HEK293 (cell line): Measurements from ENCODE around the gene ZDHHC24.

Source experiments
- CTCF ChIA-PET: fragments of 350-600 bp; formaldehyde crosslinking; extraction: SDS; loops from one replicate; lab custom pipeline; 2021; ENCODE audit warnings: antibody characterized with exemption; lab: Yijun Ruan, JAX
- POLR2A ChIA-PET: fragments of 300-600 bp; formaldehyde crosslinking; extraction: SDS; loops from one replicate; lab custom pipeline; 2020; ENCODE audit warnings: antibody characterized with exemption, inconsistent platforms; lab: Yijun Ruan, JAX
- H3K27ac ChIP-seq: fragments of 200-500 bp; sonication (Bioruptor generic); 2 replicates; pipeline ENCODE4 v1.5.1; 2014; ENCODE audit warnings: low read depth, low read length, control low read depth, inconsistent platforms; ENCODE audit errors: extremely low read depth
- H3K36me3 ChIP-seq, 2 experiments: fragments of 200-500 bp in 1 of 2; sonication (Bioruptor generic) in 1 of 2; 1 replicate in 1 of 2; 2 replicates in 1 of 2; pipeline ENCODE4 v1.5.1; 2014 to 2017; ENCODE audit warnings: inconsistent platforms in 2 of 2, low read length in 2 of 2; ENCODE audit not compliant: control insufficient read depth in 2 of 2, insufficient read depth in 1 of 2
- H3K4me1 ChIP-seq: fragments of 200-500 bp; sonication (Bioruptor generic); 2 replicates; pipeline ENCODE4 v1.5.1; 2014; ENCODE audit warnings: mild to moderate bottlenecking, low read length, inconsistent platforms; ENCODE audit not compliant: control insufficient read depth, insufficient read depth
- H3K4me3 ChIP-seq: 2 replicates; pipeline ENCODE4 v1.5.1; 2011; ENCODE audit warnings: low read depth, mild to moderate bottlenecking, control low read depth, low read length, moderate library complexity
- H3K9me3 ChIP-seq: fragments of 200-500 bp; sonication (Bioruptor generic); 2 replicates; pipeline ENCODE4 v1.5.1; 2014; ENCODE audit warnings: low read depth, low read length, inconsistent platforms; ENCODE audit not compliant: control insufficient read depth, insufficient read depth
- GFI1B ChIP-seq: fragments of 450-650 bp; formaldehyde crosslinking; IDR thresholded peaks from 2 replicates; pipeline ENCODE4 v1.5.1; 2016; ENCODE audit warnings: missing biosample characterization, missing genetic modification characterization
- HOXA7 ChIP-seq: sonication (generic); formaldehyde crosslinking; IDR thresholded peaks from 2 replicates; pipeline ENCODE4 v1.8.1; 2022; ENCODE audit warnings: missing genetic modification reagents, borderline replicate concordance
- MEIS1 ChIP-seq: sonication (generic); formaldehyde crosslinking; IDR thresholded peaks from 2 replicates; pipeline ENCODE4 v1.8.1; 2022; ENCODE audit warnings: missing genetic modification reagents, mild to moderate bottlenecking, borderline replicate concordance
- OSR2 ChIP-seq: fragments of 450-650 bp; formaldehyde crosslinking; IDR thresholded peaks from 2 replicates; pipeline ENCODE4 v1.5.1; 2016; ENCODE audit warnings: missing biosample characterization, missing genetic modification characterization
- TCF7L2 ChIP-seq: IDR thresholded peaks from 2 replicates; pipeline ENCODE4 v1.6.1; 2011; ENCODE audit warnings: low read depth, mild to moderate bottlenecking, inconsistent platforms, low read length, moderate library complexity, borderline replicate concordance
- YY2 ChIP-seq: fragments of 450-650 bp; formaldehyde crosslinking; IDR thresholded peaks from 2 replicates; pipeline ENCODE4 v1.5.1; 2016; ENCODE audit warnings: missing biosample characterization, missing genetic modification characterization
- ZEB2 ChIP-seq: fragments of 450-650 bp; formaldehyde crosslinking; IDR thresholded peaks from 2 replicates; pipeline ENCODE4 v1.5.1; 2016; ENCODE audit warnings: missing biosample characterization, missing genetic modification characterization
- ZNF121 ChIP-seq: fragments of 450-650 bp; formaldehyde crosslinking; IDR thresholded peaks from 2 replicates; pipeline ENCODE4 v1.5.1; 2016; ENCODE audit warnings: missing biosample characterization, missing genetic modification characterization
- ZNF155 ChIP-seq: fragments of 450-650 bp; formaldehyde crosslinking; IDR thresholded peaks from 2 replicates; pipeline ENCODE4 v1.5.1; 2016; ENCODE audit warnings: missing biosample characterization, missing genetic modification characterization
- ZNF175 ChIP-seq: fragments of 450-650 bp; formaldehyde crosslinking; IDR thresholded peaks from 2 replicates; pipeline ENCODE4 v1.5.1; 2016; ENCODE audit warnings: missing biosample characterization, missing genetic modification characterization
- ZNF202 ChIP-seq: fragments of 450-650 bp; formaldehyde crosslinking; IDR thresholded peaks from 2 replicates; pipeline ENCODE4 v1.5.1; 2016; ENCODE audit warnings: missing biosample characterization, missing genetic modification characterization, borderline replicate concordance
- ZNF211 ChIP-seq: fragments of 450-650 bp; formaldehyde crosslinking; IDR thresholded peaks from 2 replicates; pipeline ENCODE4 v1.5.1; 2016; ENCODE audit warnings: low read depth, missing biosample characterization, missing genetic modification characterization
- ZNF416 ChIP-seq: fragments of 450-650 bp; formaldehyde crosslinking; IDR thresholded peaks from 2 replicates; pipeline ENCODE4 v1.5.1; 2016; ENCODE audit warnings: missing biosample characterization, missing genetic modification characterization
- ZNF423 ChIP-seq: fragments of 450-650 bp; formaldehyde crosslinking; IDR thresholded peaks from 2 replicates; pipeline ENCODE4 v1.5.1; 2016; ENCODE audit warnings: missing biosample characterization, missing genetic modification characterization
- ZNF549 ChIP-seq: fragments of 450-650 bp; IDR thresholded peaks from 2 replicates; pipeline ENCODE4 v1.5.1; 2018; ENCODE audit warnings: missing biosample characterization, missing genetic modification characterization, mild to moderate bottlenecking, inconsistent platforms, moderate library complexity
- ZNF558 ChIP-seq: fragments of 450-650 bp; formaldehyde crosslinking; IDR thresholded peaks from 2 replicates; pipeline ENCODE4 v1.5.1; 2016; ENCODE audit warnings: missing biosample characterization, missing genetic modification characterization
- ZNF560 ChIP-seq: fragments of 450-650 bp; formaldehyde crosslinking; IDR thresholded peaks from 2 replicates; pipeline ENCODE4 v1.5.1; 2017; ENCODE audit warnings: missing biosample characterization, missing genetic modification characterization, borderline replicate concordance
- ZNF571 ChIP-seq: fragments of 450-650 bp; formaldehyde crosslinking; IDR thresholded peaks from 2 replicates; pipeline ENCODE4 v1.5.0; 2017; ENCODE audit warnings: missing biosample characterization, missing genetic modification characterization
- ZNF600 ChIP-seq: fragments of 450-650 bp; formaldehyde crosslinking; IDR thresholded peaks from 2 replicates; pipeline ENCODE4 v1.5.1; 2016; ENCODE audit warnings: missing biosample characterization, missing genetic modification characterization
- ZNF629 ChIP-seq: fragments of 450-650 bp; formaldehyde crosslinking; IDR thresholded peaks from 2 replicates; pipeline ENCODE4 v1.5.1; 2017; ENCODE audit warnings: missing biosample characterization, missing genetic modification characterization
- TF ChIP-seq, protein P1 (sequence below): fragments of 450-650 bp; formaldehyde crosslinking; IDR thresholded peaks from 2 replicates; pipeline ENCODE4 v1.5.1; 2016; ENCODE audit warnings: missing biosample characterization, missing genetic modification characterization

ZDHHC24 gene

DNA sequence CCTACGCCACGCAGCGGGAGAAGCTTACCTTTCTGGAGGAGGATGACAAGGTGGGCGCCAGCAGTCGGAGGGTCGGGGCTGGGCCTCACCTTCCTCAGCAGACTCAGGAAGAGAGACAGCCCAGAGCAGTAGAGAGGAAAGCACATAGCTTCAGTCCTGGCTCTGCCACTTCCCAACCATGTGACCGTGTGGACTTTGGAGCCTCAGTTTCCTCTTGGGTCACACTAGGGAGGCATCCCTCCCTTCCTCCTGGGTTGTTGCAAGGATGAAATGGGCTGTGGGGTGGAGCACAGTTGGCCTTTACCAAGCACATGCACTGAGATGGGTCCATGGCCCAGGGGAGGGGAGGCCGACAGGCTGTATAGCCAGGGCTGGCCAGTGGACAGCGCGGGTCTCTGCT is 52.7 kb downstream of the ZDHHC24 start:
- H3K27ac ChIP-seq, result no peak overlapping the region
- TF ChIP-seq MEIS1 (CRISPR knock-in tag), result no peak
- TF ChIP-seq ZNF600 (tag by site-specific recombination), result no peak
- TF ChIP-seq ZNF416 (tag by site-specific recombination), result no peak
- TF ChIP-seq OSR2 (tag by site-specific recombination), result no peak
- TF ChIP-seq TCF7L2, result no peak
- TF ChIP-seq, protein P1, sequence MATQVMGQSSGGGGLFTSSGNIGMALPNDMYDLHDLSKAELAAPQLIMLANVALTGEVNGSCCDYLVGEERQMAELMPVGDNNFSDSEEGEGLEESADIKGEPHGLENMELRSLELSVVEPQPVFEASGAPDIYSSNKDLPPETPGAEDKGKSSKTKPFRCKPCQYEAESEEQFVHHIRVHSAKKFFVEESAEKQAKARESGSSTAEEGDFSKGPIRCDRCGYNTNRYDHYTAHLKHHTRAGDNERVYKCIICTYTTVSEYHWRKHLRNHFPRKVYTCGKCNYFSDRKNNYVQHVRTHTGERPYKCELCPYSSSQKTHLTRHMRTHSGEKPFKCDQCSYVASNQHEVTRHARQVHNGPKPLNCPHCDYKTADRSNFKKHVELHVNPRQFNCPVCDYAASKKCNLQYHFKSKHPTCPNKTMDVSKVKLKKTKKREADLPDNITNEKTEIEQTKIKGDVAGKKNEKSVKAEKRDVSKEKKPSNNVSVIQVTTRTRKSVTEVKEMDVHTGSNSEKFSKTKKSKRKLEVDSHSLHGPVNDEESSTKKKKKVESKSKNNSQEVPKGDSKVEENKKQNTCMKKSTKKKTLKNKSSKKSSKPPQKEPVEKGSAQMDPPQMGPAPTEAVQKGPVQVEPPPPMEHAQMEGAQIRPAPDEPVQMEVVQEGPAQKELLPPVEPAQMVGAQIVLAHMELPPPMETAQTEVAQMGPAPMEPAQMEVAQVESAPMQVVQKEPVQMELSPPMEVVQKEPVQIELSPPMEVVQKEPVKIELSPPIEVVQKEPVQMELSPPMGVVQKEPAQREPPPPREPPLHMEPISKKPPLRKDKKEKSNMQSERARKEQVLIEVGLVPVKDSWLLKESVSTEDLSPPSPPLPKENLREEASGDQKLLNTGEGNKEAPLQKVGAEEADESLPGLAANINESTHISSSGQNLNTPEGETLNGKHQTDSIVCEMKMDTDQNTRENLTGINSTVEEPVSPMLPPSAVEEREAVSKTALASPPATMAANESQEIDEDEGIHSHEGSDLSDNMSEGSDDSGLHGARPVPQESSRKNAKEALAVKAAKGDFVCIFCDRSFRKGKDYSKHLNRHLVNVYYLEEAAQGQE, result no peak
- TF ChIP-seq ZNF423, result no peak
- TF ChIP-seq, all 188 proteins: peak for 0
- Histone ChIP-seq H3K4me1 (no peaks in the 10 kb centered on the region), H3K4me3 (no peak overlapping the region), H3K9me3 (no peaks in the 10 kb centered on the region), H3K36me3 (peaks cover 0 to 64% of the 10 kb centered on the region in 2 experiments; a peak in 2 of 3 replicates)
- POLR2A ChIA-PET, result interaction anchor here (0.7 to 2.3 kb wide), 3 partner anchors 13 to 53 kb away, joined by 3 to 10 read pairs (median 5); partner anchors contain the start of genes ACTN3, DPP3 and ZDHHC24
- CTCF ChIA-PET, result no interaction called here

DNA sequence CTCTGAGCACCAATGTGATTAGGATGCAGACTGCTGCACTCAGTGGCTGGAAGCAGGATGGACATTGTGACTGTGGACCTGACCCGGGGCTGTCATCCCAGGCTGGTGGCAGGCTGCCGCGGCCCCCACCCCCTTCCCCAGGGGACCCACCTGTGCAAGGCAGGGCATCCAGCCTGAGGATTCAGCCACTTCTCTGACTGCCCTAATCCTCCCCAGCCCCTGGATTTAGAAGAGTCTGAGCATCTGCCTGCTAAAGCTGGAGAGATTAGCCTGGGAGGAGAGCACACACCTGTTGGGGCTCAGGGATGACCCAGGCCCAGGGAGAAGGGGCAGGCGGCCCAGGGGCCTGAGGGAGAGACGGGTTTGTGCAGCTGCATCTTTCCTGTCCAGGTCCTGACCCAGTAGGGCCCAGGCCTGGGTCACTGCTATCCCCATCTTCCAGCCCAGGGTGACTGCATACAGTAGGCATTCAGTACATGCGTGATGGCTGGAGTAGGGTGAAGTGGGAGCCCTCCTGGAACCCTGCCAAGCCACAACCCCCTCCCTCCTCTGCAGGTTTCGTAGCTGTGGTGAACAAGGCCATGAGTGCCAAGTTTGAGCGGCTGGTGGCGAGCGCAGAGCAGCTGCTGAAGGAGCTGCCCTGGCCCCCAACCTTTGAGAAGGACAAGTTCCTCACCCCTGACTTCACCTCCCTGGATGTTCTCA is 53.5 kb downstream of the ZDHHC24 start:
- ChIA-PET CTCF (interaction anchor here (0.6 to 0.8 kb wide), 3 partner anchors 9 to 57 kb away, joined by 3 to 4 read pairs (median 3); no protein-coding TSS in a partner anchor), POLR2A (interaction anchor here (0.6 to 2.3 kb wide), 3 partner anchors 54 to 1543 kb away, joined by 3 to 8 read pairs (median 5); partner anchors contain the start of genes ACTN3 and ZDHHC24)
- Histone ChIP-seq H3K27ac (no peak overlapping the region), H3K4me3 (no peak overlapping the region), H3K4me1 (no peaks in the 10 kb centered on the region), H3K9me3 (no peaks in the 10 kb centered on the region), H3K36me3 (peaks cover 0 to 68% of the 10 kb centered on the region in 2 experiments; a peak in 2 of 3 replicates)
- TF ChIP-seq HOXA7 (no peak), ZNF560 (no peak), GFI1B (tag by site-specific recombination) (no peak), YY2 (tag by site-specific recombination) (no peak), ZNF558 (tag by site-specific recombination) (no peak), ZNF629 (no peak), ZNF155 (tag by site-specific recombination) (no peak), ZNF571 (no peak), ZNF202 (tag by site-specific recombination) (no peak), ZNF211 (tag by site-specific recombination) (no peak), ZNF175 (tag by site-specific recombination) (no peak), ZNF549 (no peak), ZNF121 (tag by site-specific recombination) (no peak), ZEB2 (tag by site-specific recombination) (no peak)
